T-cell (primary cell): ENCODE data around the gene GCK. TPM values are rescaled to one million over a fixed set of nuclear protein-coding genes. Genes with fewer than 3 reads are reported as not detected.

ENCODE experiments used
- ATAC-seq, 4 experiments: fragments of 200-7000 bp in 3 of 4; fragments of 150-1000 bp in 1 of 4; cut with Tn5 transposase; replicated peaks in 1 of 4; 1 replicate in 3 of 4; 2 replicates in 1 of 4; pipeline ENCODE4 v1.10.0; 2021; ENCODE audit warnings: moderate library complexity in 3 of 4, mild to moderate bottlenecking in 2 of 4, moderate number of reproducible peaks in 1 of 4
- CTCF ChIA-PET, 2 donors: fragments of 300-600 bp; sonication (Branson Sonifier 250); formaldehyde crosslinking; loops; one replicate each; lab custom pipeline; 2022; ENCODE audit warnings: antibody characterized with exemption in 2 of 2; lab: Charles Lee
- POLR2A ChIA-PET, 2 donors: fragments of 300-600 bp; sonication (Branson Sonifier 250); formaldehyde crosslinking; loops; one replicate each; lab custom pipeline; 2022; ENCODE audit warnings: antibody characterized with exemption in 2 of 2; lab: Charles Lee
- DNase-seq, 35 experiments: peaks; one replicate each; pipeline versions ENCODE4 v3.0.0 to v3.0.0-alpha.2; 2013 to 2023
- H3K27ac ChIP-seq: one replicate; pipeline ENCODE4 v1.5.1; 2013; ENCODE audit warnings: low read length
- H3K27me3 ChIP-seq, 2 experiments: replicated peaks in 1 of 2; 1 replicate in 1 of 2; 2 replicates in 1 of 2; pipeline versions ENCODE4 v1.6.1 to v1.7.0; 2013; ENCODE audit warnings: low read length in 1 of 2, mixed read lengths in 1 of 2; ENCODE audit not compliant: control insufficient read depth in 2 of 2, insufficient read depth in 2 of 2; ENCODE audit errors: extremely low read depth in 1 of 2
- H3K36me3 ChIP-seq, 2 donors: 1 replicate in 1 of 2; 2 replicates in 1 of 2; pipeline versions ENCODE4 v1.6.1 to v1.7.0; 2013; ENCODE audit warnings: low read length in 1 of 2; ENCODE audit not compliant: control insufficient read depth in 2 of 2, insufficient read depth in 1 of 2; ENCODE audit errors: extremely low read depth in 1 of 2
- H3K4me1 ChIP-seq, 2 experiments: 1 replicate in 1 of 2; 2 replicates in 1 of 2; pipeline versions ENCODE4 v1.6.1 to v1.7.0; 2013; ENCODE audit warnings: low read length in 2 of 2, mixed read lengths in 1 of 2; ENCODE audit not compliant: insufficient read depth in 2 of 2, control insufficient read depth in 1 of 2; ENCODE audit errors: extremely low read depth in 1 of 2
- H3K4me3 ChIP-seq, 2 donors: 1 replicate in 1 of 2; 2 replicates in 1 of 2; pipeline versions ENCODE4 v1.5.1 to v1.7.0; 2013; ENCODE audit warnings: mild to moderate bottlenecking in 2 of 2, low read length in 1 of 2, moderate library complexity in 1 of 2; ENCODE audit not compliant: control insufficient read depth in 1 of 2; ENCODE audit errors: extremely low read depth in 1 of 2
- H3K9me3 ChIP-seq: 2 replicates; pipeline ENCODE4 v1.7.0; 2013
- H3K27ac Mint-ChIP-seq, 2 donors: one replicate each; pipeline ENCODE4 v1.8.0; 2020 to 2021; ENCODE audit warnings: mild to moderate bottlenecking in 2 of 2, mixed read lengths in 2 of 2
- H3K27me3 Mint-ChIP-seq, 2 donors: one replicate each; pipeline ENCODE4 v1.8.0; 2021 to 2022; ENCODE audit warnings: mixed read lengths in 2 of 2
- H3K36me3 Mint-ChIP-seq: one replicate; pipeline ENCODE4 v1.8.0; 2021; ENCODE audit warnings: mixed read lengths
- H3K4me1 Mint-ChIP-seq, 3 donors: one replicate each; pipeline ENCODE4 v1.8.0; 2020 to 2022; ENCODE audit warnings: mixed read lengths in 3 of 3, mild to moderate bottlenecking in 1 of 3
- H3K4me3 Mint-ChIP-seq, 3 donors: one replicate each; pipeline ENCODE4 v1.8.0; 2020 to 2022; ENCODE audit warnings: mild to moderate bottlenecking in 3 of 3, mixed read lengths in 3 of 3, moderate library complexity in 3 of 3
- H3K9me3 Mint-ChIP-seq, 3 donors: one replicate each; pipeline ENCODE4 v1.8.0; 2020 to 2022; ENCODE audit warnings: mixed read lengths in 3 of 3
- WGBS: methylation state at CpG from one replicate; pipeline ENCODE4 v1.1.5; 2013; ENCODE audit warnings: missing lambda C conversion rate; ENCODE audit not compliant: insufficient coverage; 5-methylcytosine and 5-hydroxymethylcytosine counted together
- total RNA-seq, 35 experiments: library from RNA in 6 of 35; stranded (reverse) in 6 of 35; fragments of 120-200 nt in 1 of 35; gene quantifications; one replicate each; pipeline versions ENCODE4 v1.2.1 to v1.2.4 and lab custom pipeline; 2013 to 2026

Gene GCK
- total RNA-seq, 5 donors from 2014 or later (not counting 1 experiment from before 2014, with no cell fraction given) = 0.28 to 0.82 (median 0.43) TPM; not detected in 1

GRCh38 chr7:44107116-44107960, 81.9 kb downstream of the GCK start:
- Histone ChIP-seq H3K4me1 (peaks cover 5 to 22% of the 10 kb centered on the region in 2 experiments), H3K4me3 (no peak overlapping the region), H3K9me3 (no peaks in the 10 kb centered on the region), H3K27ac (no peak overlapping the region), H3K36me3 (peaks cover 2 to 17% of the 10 kb centered on the region in 2 donors), H3K27me3 (peaks cover 0 to 52% of the 10 kb centered on the region in 2 experiments)
- ATAC-seq (no peak), DNase-seq (no peak)
- Mint-ChIP-seq H3K4me1 (peaks cover 14 to 22% (median 18%) of the 10 kb centered on the region in 3 donors), H3K27me3 (peaks cover 0 to 27% of the 10 kb centered on the region in 2 donors), H3K4me3 (no peak overlapping the region), H3K27ac (no peak overlapping the region), H3K9me3 (no peaks in the 10 kb centered on the region), H3K36me3 (no peaks in the 10 kb centered on the region)
- ChIA-PET POLR2A (interaction anchor here in 1 of 2 donors (0.6 kb wide), 1 partner anchor 32 kb away, joined by 4 read pairs; no protein-coding TSS in a partner anchor), CTCF (no interaction called here)
- WGBS = 75% methylated on average over 6 of the region's 18 CpGs

DNA sequence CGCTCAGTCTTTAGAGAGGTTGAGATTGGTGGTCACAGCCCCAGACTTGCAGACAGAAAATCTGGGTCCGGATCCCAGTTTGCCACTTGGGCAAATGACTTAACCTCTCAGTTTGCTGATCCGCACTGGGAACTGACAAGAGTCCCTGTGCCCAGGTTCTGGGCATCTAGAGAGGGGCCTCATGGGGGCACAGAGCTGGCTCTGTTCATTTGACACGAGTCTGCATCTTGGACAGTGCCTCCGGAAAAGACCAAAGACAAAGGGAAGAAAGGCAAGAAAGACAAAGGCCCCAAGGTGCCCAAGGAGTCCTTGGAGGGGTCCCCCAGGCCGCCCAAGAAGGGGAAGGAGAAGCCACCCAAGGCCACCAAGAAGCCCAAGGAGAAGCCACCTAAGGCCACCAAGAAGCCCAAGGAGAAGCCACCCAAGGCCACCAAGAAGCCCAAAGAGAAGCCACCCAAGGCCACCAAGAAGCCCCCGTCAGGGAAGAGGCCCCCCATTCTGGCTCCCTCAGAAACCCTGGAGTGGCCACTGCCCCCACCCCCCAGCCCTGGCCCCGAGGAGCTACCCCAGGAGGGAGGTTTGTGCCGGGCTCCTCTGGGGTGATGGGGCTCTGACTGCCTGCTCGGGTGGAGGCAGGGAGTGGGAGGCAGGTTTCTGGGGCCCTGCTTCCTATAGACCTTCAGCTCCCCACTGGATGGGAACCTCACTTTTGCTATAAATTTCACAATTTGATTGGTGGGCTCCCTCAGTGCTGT, 82.8 kb downstream of the GCK start:
- Mint-ChIP-seq H3K27ac (peak overlapping the region; percentile 74 to 84), H3K27me3 (peaks cover 0 to 30% of the 10 kb centered on the region in 2 donors), H3K4me1 (peaks cover 14 to 22% (median 18%) of the 10 kb centered on the region in 3 donors), H3K4me3 (peak overlapping the region in 1 of 3 donors; percentile 79), H3K36me3 (no peaks in the 10 kb centered on the region), H3K9me3 (no peaks in the 10 kb centered on the region)
- CTCF ChIA-PET = interaction anchor here in 1 of 2 donors (0.6 kb wide), 1 partner anchor 16 kb away, joined by 3 read pairs; no protein-coding TSS in a partner anchor
- Histone ChIP-seq H3K4me3 (no peak overlapping the region), H3K4me1 (peaks cover 5 to 22% of the 10 kb centered on the region in 2 experiments), H3K36me3 (peaks cover 2 to 13% of the 10 kb centered on the region in 2 donors), H3K9me3 (no peaks in the 10 kb centered on the region), H3K27ac (no peak overlapping the region), H3K27me3 (peaks cover 0 to 54% of the 10 kb centered on the region in 2 experiments)
- 64% methylated on average over 5 of the region's 10 CpGs for WGBS
- POLR2A ChIA-PET = interaction anchor here in 1 of 2 donors (0.6 kb wide), 1 partner anchor 31 kb away, joined by 4 read pairs; no protein-coding TSS in a partner anchor
- no peak for DNase-seq
- no peak for ATAC-seq

GRCh38 chr7:44105832-44106231, 83.4 kb downstream of the GCK start:
- Mint-ChIP-seq H3K4me3 (peak overlapping the region; percentile 71 to 79 (median 77)), H3K27ac (peak overlapping the region; percentile 74 to 84), H3K27me3 (peaks cover 0 to 30% of the 10 kb centered on the region in 2 donors), H3K9me3 (no peaks in the 10 kb centered on the region), H3K36me3 (no peaks in the 10 kb centered on the region), H3K4me1 (peaks cover 14 to 22% (median 18%) of the 10 kb centered on the region in 3 donors)
- H3K27ac ChIP-seq = no peak overlapping the region
- WGBS = 67% methylated on average over 1 of the region's 2 CpGs
- H3K4me3 ChIP-seq = no peak overlapping the region
- ChIA-PET CTCF (interaction anchor here in 1 of 2 donors (0.6 kb wide), 1 partner anchor 17 kb away, joined by 3 read pairs; no protein-coding TSS in a partner anchor), POLR2A (no interaction called here)
- H3K9me3 ChIP-seq = no peaks in the 10 kb centered on the region
- peaks cover 0 to 59% of the 10 kb centered on the region in 2 experiments for H3K27me3 ChIP-seq
- ATAC-seq = no peak
- H3K36me3 ChIP-seq = peaks cover 2 to 8% of the 10 kb centered on the region in 2 donors
- DNase-seq = no peak
- H3K4me1 ChIP-seq = peaks cover 5 to 22% of the 10 kb centered on the region in 2 experiments

DNA sequence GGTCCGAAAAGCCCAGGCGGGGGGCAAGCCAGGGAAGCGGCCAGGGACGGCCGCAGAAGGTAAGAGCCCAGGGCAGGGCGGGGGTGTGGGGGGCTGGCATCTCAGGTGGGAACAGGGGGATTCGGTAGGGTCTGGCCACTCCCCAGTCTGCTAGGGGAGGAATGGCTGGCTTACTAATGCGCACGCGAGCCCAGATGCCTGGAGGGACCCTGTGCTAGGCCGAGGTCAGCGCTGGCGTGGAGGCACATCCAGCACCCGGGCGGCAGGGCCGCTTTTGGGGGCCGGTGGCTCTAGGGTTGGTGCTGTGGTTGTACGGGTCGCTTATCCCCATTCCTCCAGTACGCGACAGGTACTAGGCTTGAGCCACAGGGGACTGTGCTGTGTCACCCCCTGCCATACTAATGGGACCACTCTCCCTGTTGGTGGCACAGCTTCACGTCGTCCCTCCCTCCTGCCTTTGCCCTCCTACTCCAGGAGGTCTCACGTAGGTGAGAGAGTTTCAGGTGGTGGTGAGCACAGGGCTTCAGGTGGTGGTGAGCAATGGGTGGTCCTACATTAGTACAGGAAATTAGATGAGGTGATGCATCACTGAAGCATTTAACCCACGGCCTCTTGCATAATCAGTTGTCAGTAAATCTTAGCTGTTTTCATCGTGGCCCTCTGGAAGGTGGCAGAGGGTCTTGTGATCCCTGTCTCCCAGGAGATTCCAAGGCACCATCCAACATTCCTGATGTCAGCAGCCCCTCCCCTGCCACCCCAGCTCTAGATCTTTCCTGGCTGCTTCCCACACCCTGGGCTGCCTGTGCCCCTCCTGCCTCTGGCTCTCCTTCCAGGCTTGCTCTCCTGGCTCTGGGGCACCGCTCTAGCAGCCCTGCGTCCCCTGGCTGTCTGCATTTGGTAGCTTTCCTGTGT, 84.1 kb downstream of the GCK start:
- ATAC-seq (peak; percentile 18 to 39 (median 20)), DNase-seq (peak in 1 of 35 experiments; percentile 12)
- POLR2A ChIA-PET = no interaction called here
- Histone ChIP-seq H3K9me3 (no peaks in the 10 kb centered on the region), H3K36me3 (peaks cover 2 to 8% of the 10 kb centered on the region in 2 donors), H3K4me1 (peaks cover 5 to 22% of the 10 kb centered on the region in 2 experiments), H3K4me3 (peak overlapping the region; percentile 45 to 57), H3K27me3 (peaks cover 0 to 59% of the 10 kb centered on the region in 2 experiments), H3K27ac (no peak overlapping the region)
- Mint-ChIP-seq H3K9me3 (no peaks in the 10 kb centered on the region), H3K4me1 (peaks cover 14 to 22% (median 18%) of the 10 kb centered on the region in 3 donors), H3K27ac (peak overlapping the region; percentile 74 to 84), H3K27me3 (peaks cover 0 to 30% of the 10 kb centered on the region in 2 donors), H3K36me3 (no peaks in the 10 kb centered on the region), H3K4me3 (peak overlapping the region; percentile 71 to 79 (median 77))
- CTCF ChIA-PET = interaction anchor here in 1 of 2 donors (0.6 to 0.7 kb wide), 4 partner anchors 20 to 1295 kb away, joined by 3 to 4 read pairs (median 4); no protein-coding TSS in a partner anchor
- 37% methylated on average over 8 of the region's 28 CpGs for WGBS

GRCh38 chr7:44103923-44104859, 85.0 kb downstream of the GCK start, which contains the start of gene AEBP1:
Gene AEBP1, plus strand, starts transcription at chr7:44104345. Its CDS starts 321 bp downstream, at chr7:44104666.
- H3K4me1 ChIP-seq = peaks cover 5 to 22% of the 10 kb centered on the region in 2 experiments
- Mint-ChIP-seq H3K9me3 (no peaks in the 10 kb centered on the region), H3K4me3 (peak within 1 kb of the TSS; percentile 71 to 79 (median 77)), H3K27ac (peak within 1 kb of the TSS; percentile 36 to 74), H3K27me3 (peaks cover 0 to 30% of the 10 kb centered on the region in 2 donors), H3K4me1 (peaks cover 14 to 22% (median 18%) of the 10 kb centered on the region in 3 donors), H3K36me3 (no peaks in the 10 kb centered on the region)
- H3K9me3 ChIP-seq = no peaks in the 10 kb centered on the region
- WGBS = under 1% methylated on average over 49 of the region's 87 CpGs
- peak within 1 kb of the TSS; percentile 45 to 57 for H3K4me3 ChIP-seq
- no peak within 1 kb of the TSS for H3K27ac ChIP-seq
- peaks cover 0 to 6% of the 10 kb centered on the region in 2 donors for H3K36me3 ChIP-seq
- POLR2A ChIA-PET = no interaction called here
- H3K27me3 ChIP-seq = peaks cover 0 to 59% of the 10 kb centered on the region in 2 experiments
- DNase-seq (peak in 12 of 35 experiments; percentile 11 to 46 (median 26)), ATAC-seq (peak; percentile 61 to 75 (median 70))
- CTCF ChIA-PET = interaction anchor here in 1 of 2 donors (0.6 to 0.7 kb wide), 4 partner anchors 19 to 1296 kb away, joined by 3 to 4 read pairs (median 4); no protein-coding TSS in a partner anchor
